Trophoblast cell (in vitro differentiated cells and primary cell): Measurements from ENCODE around the gene SMYD3.

ENCODE experiments used
- DNase-seq, 2 donors: peaks; one replicate each; pipeline ENCODE4 v3.0.0-alpha.2; 2016
- H2AFZ ChIP-seq: 2 replicates; pipeline ENCODE4 v1.6.1; 2013; ENCODE audit warnings: low read length, moderate library complexity, mild to moderate bottlenecking; ENCODE audit not compliant: insufficient read depth, poor library complexity
- H2AK5ac ChIP-seq: 2 replicates; pipeline ENCODE4 v1.6.1; 2013; ENCODE audit warnings: mild to moderate bottlenecking, low read length
- H2BK120ac ChIP-seq: 2 replicates; pipeline ENCODE4 v1.6.1; 2013; ENCODE audit warnings: low read length, mild to moderate bottlenecking, moderate library complexity; ENCODE audit not compliant: insufficient read depth, poor library complexity
- H2BK12ac ChIP-seq: 2 replicates; pipeline ENCODE4 v1.6.1; 2013; ENCODE audit warnings: mild to moderate bottlenecking, low read length, moderate library complexity
- H2BK5ac ChIP-seq: 2 replicates; pipeline ENCODE4 v1.6.1; 2013; ENCODE audit warnings: low read length, low read depth, moderate library complexity, mild to moderate bottlenecking; ENCODE audit not compliant: poor library complexity
- H3K14ac ChIP-seq: 2 replicates; pipeline ENCODE4 v1.6.1; 2013; ENCODE audit warnings: mild to moderate bottlenecking, low read length
- H3K18ac ChIP-seq: 2 replicates; pipeline ENCODE4 v1.6.1; 2013; ENCODE audit warnings: mild to moderate bottlenecking, low read length
- H3K23ac ChIP-seq: 2 replicates; pipeline ENCODE4 v1.6.1; 2013; ENCODE audit warnings: low read length
- H3K27ac ChIP-seq: 2 replicates; pipeline ENCODE4 v1.5.1; 2013; ENCODE audit warnings: low read depth, mild to moderate bottlenecking, inconsistent platforms, low read length, moderate library complexity
- H3K27me3 ChIP-seq: 2 replicates; pipeline ENCODE4 v1.6.1; 2013; ENCODE audit warnings: inconsistent platforms, mild to moderate bottlenecking, low read length, moderate library complexity; ENCODE audit not compliant: insufficient read depth
- H3K36me3 ChIP-seq, 2 experiments: 1 replicate in 1 of 2; 2 replicates in 1 of 2; pipeline ENCODE4 v1.6.1; 2013; ENCODE audit warnings: low read length in 2 of 2, mild to moderate bottlenecking in 2 of 2, moderate library complexity in 1 of 2; ENCODE audit not compliant: insufficient read depth in 2 of 2, control insufficient read depth in 1 of 2
- H3K4ac ChIP-seq: 2 replicates; pipeline ENCODE4 v1.6.1; 2013; ENCODE audit warnings: low read depth, mild to moderate bottlenecking, low read length, moderate library complexity
- H3K4me1 ChIP-seq, 2 experiments: 1 replicate in 1 of 2; 2 replicates in 1 of 2; pipeline ENCODE4 v1.6.1; 2013; ENCODE audit warnings: low read length in 2 of 2, mild to moderate bottlenecking in 2 of 2, moderate library complexity in 1 of 2; ENCODE audit not compliant: insufficient read depth in 2 of 2, control insufficient read depth in 1 of 2
- H3K4me2 ChIP-seq: 2 replicates; pipeline ENCODE4 v1.6.1; 2013; ENCODE audit warnings: inconsistent platforms, mild to moderate bottlenecking, low read length, moderate library complexity
- H3K4me3 ChIP-seq: 2 replicates; pipeline ENCODE4 v1.5.1; 2013; ENCODE audit warnings: mild to moderate bottlenecking, low read depth, low read length, inconsistent platforms
- H3K79me1 ChIP-seq: one replicate; pipeline ENCODE4 v1.6.1; 2013; ENCODE audit warnings: low read length
- H3K79me2 ChIP-seq: 2 replicates; pipeline ENCODE4 v1.6.1; 2013; ENCODE audit warnings: low read length, mild to moderate bottlenecking; ENCODE audit not compliant: control insufficient read depth, insufficient read depth, poor library complexity
- H3K9ac ChIP-seq: 2 replicates; pipeline ENCODE4 v1.6.1; 2013; ENCODE audit warnings: mild to moderate bottlenecking, low read length
- H3K9me3 ChIP-seq: 2 replicates; pipeline ENCODE4 v1.6.1; 2013; ENCODE audit warnings: low read depth, mild to moderate bottlenecking, control low read depth, inconsistent platforms, low read length; ENCODE audit not compliant: insufficient read depth
- H4K12ac ChIP-seq: 2 replicates; pipeline ENCODE4 v1.6.1; 2013; ENCODE audit warnings: low read depth, mild to moderate bottlenecking, low read length, moderate library complexity
- H4K8ac ChIP-seq: 2 replicates; pipeline ENCODE4 v1.6.1; 2013; ENCODE audit warnings: low read depth, mild to moderate bottlenecking, low read length, moderate library complexity
- H4K91ac ChIP-seq: one replicate; pipeline ENCODE4 v1.6.1; 2013; ENCODE audit warnings: low read depth, mild to moderate bottlenecking, low read length, moderate library complexity
- WGBS: extraction: QIAGEN DNeasy Blood & Tissue Kit; methylation state at CpG from one replicate; pipeline ENCODE4 v1.1.7; 2013; ENCODE audit warnings: missing lambda C conversion rate; ENCODE audit not compliant: insufficient read length, insufficient coverage; ENCODE audit errors: extremely low coverage; 5-methylcytosine and 5-hydroxymethylcytosine counted together

The SMYD3 gene

GRCh38 chr1:245895455-245895959, 611.6 kb downstream of the SMYD3 start:
- H3K4me3 ChIP-seq, result no peak overlapping the region
- no peak overlapping the region for H3K9ac ChIP-seq
- H3K18ac ChIP-seq, result no peak overlapping the region
- H3K4ac ChIP-seq, result no peak overlapping the region
- H3K9me3 ChIP-seq, result no peaks in the 10 kb centered on the region
- no peak overlapping the region for H2AK5ac ChIP-seq
- H2BK5ac ChIP-seq, result no peak overlapping the region
- no peak overlapping the region for H3K4me2 ChIP-seq
- H3K27me3 ChIP-seq, result no peaks in the 10 kb centered on the region
- H3K79me2 ChIP-seq, result no peaks in the 10 kb centered on the region
- peaks cover 0 to 4% of the 10 kb centered on the region in 2 experiments for H3K36me3 ChIP-seq
- H3K23ac ChIP-seq, result no peak overlapping the region
- no peak overlapping the region for H2BK12ac ChIP-seq
- H3K27ac ChIP-seq, result no peak overlapping the region
- H2AFZ ChIP-seq, result no peak overlapping the region
- WGBS, result no CpG with 5 or more reads among the region's 5 CpGs
- H3K14ac ChIP-seq, result no peak overlapping the region
- no peak for DNase-seq
- peaks cover 5 to 6% of the 10 kb centered on the region in 2 experiments for H3K4me1 ChIP-seq
- peak overlapping the region; percentile 28 for H4K91ac ChIP-seq
- no peak overlapping the region for H2BK120ac ChIP-seq
- peaks cover 3% of the 10 kb centered on the region for H3K79me1 ChIP-seq
- no peak overlapping the region for H4K8ac ChIP-seq
- H4K12ac ChIP-seq, result no peak overlapping the region

- Histone ChIP-seq H3K4me2 (no peak overlapping the region), H3K79me1 (peaks cover 3% of the 10 kb centered on the region), H3K27me3 (no peaks in the 10 kb centered on the region), H3K9ac (no peak overlapping the region), H3K4me3 (no peak overlapping the region), H3K36me3 (peaks cover 0 to 4% of the 10 kb centered on the region in 2 experiments), H4K91ac (no peak overlapping the region), H3K4ac (no peak overlapping the region), H3K23ac (no peak overlapping the region), H2BK12ac (no peak overlapping the region), H3K18ac (no peak overlapping the region), H2AFZ (no peak overlapping the region), H4K8ac (no peak overlapping the region), H4K12ac (no peak overlapping the region), H3K79me2 (no peaks in the 10 kb centered on the region), H2AK5ac (no peak overlapping the region), H3K9me3 (no peaks in the 10 kb centered on the region), H3K4me1 (peaks cover 5 to 6% of the 10 kb centered on the region in 2 experiments), H3K14ac (no peak overlapping the region), H2BK120ac (no peak overlapping the region), H2BK5ac (no peak overlapping the region), H3K27ac (no peak overlapping the region)
- DNase-seq, result no peak
- no CpG with 5 or more reads among the region's 7 CpGs for WGBS
These were observed 612.2 kb downstream of the SMYD3 start for GRCh38 chr1:245894843-245895242.

GRCh38 chr1:245893025-245893424, 614.1 kb downstream of the SMYD3 start:
- WGBS, result no CpG with 5 or more reads among the region's 1 CpG

GRCh38 chr1:245888809-245889208, 618.3 kb downstream of the SMYD3 start:
- Histone ChIP-seq H3K4me1 (no peaks in the 10 kb centered on the region), H4K12ac (no peak overlapping the region), H3K9me3 (no peaks in the 10 kb centered on the region), H3K14ac (no peak overlapping the region), H2AK5ac (no peak overlapping the region), H2BK5ac (no peak overlapping the region), H3K18ac (no peak overlapping the region), H2BK120ac (no peak overlapping the region), H3K4me2 (no peak overlapping the region), H3K79me1 (no peaks in the 10 kb centered on the region), H4K8ac (no peak overlapping the region), H3K79me2 (no peaks in the 10 kb centered on the region), H3K36me3 (no peaks in the 10 kb centered on the region), H3K4me3 (no peak overlapping the region), H3K27me3 (no peaks in the 10 kb centered on the region), H3K9ac (no peak overlapping the region), H3K23ac (no peak overlapping the region), H4K91ac (no peak overlapping the region), H3K4ac (no peak overlapping the region), H2AFZ (no peak overlapping the region), H3K27ac (no peak overlapping the region), H2BK12ac (no peak overlapping the region)
- peak in 1 of 2 donors; percentile 50 for DNase-seq
- no CpG with 5 or more reads among the region's 2 CpGs for WGBS

More at GRCh38 chr1:245893025-245893424, 614.1 kb downstream of the SMYD3 start:
- no peak overlapping the region for H2BK12ac ChIP-seq
- no peak overlapping the region for H4K12ac ChIP-seq
- no peaks in the 10 kb centered on the region for H3K9me3 ChIP-seq
- no peak for DNase-seq
- H2AK5ac ChIP-seq, result no peak overlapping the region
- no peak overlapping the region for H3K27ac ChIP-seq
- no peak overlapping the region for H2BK5ac ChIP-seq
- no peak overlapping the region for H4K8ac ChIP-seq
- H3K4ac ChIP-seq, result no peak overlapping the region
- no peak overlapping the region for H2AFZ ChIP-seq
- no peak overlapping the region for H3K4me2 ChIP-seq
- no peak overlapping the region for H4K91ac ChIP-seq
- H3K4me1 ChIP-seq, result peaks cover 5 to 6% of the 10 kb centered on the region in 2 experiments
- no peaks in the 10 kb centered on the region for H3K79me2 ChIP-seq
- no peak overlapping the region for H3K4me3 ChIP-seq
- no peak overlapping the region for H3K9ac ChIP-seq
- H3K36me3 ChIP-seq, result peaks cover 0 to 4% of the 10 kb centered on the region in 2 experiments
- no peak overlapping the region for H3K23ac ChIP-seq
- no peak overlapping the region for H2BK120ac ChIP-seq
- H3K79me1 ChIP-seq, result peaks cover 3% of the 10 kb centered on the region
- no peak overlapping the region for H3K18ac ChIP-seq
- no peak overlapping the region for H3K14ac ChIP-seq
- H3K27me3 ChIP-seq, result no peaks in the 10 kb centered on the region
